GM12878 (cell line): ENCODE measurements around the gene GGPS1.

Experiments
- CEBPZ ChIP-seq: fragments of 150-350 bp; IDR thresholded peaks from 2 replicates; pipeline ENCODE4 v1.6.1; 2016; ENCODE audit warnings: low read depth, low read length
- CTCF ChIP-seq, 3 experiments: IDR thresholded peaks in 2 of 3; conservative IDR thresholded peaks in 1 of 3; 2 replicates each; pipeline ENCODE4 v1.5.1; 2011; ENCODE audit warnings: low read depth in 3 of 3, low read length in 3 of 3, mild to moderate bottlenecking in 3 of 3, control low read depth in 2 of 3, moderate library complexity in 2 of 3, inconsistent platforms in 1 of 3, mixed read lengths in 1 of 3; ENCODE audit not compliant: control insufficient read depth in 2 of 3, insufficient read depth in 1 of 3; ENCODE audit errors: extremely low read depth in 1 of 3
- ESRRA ChIP-seq: IDR thresholded peaks from 2 replicates; pipeline ENCODE4 v1.6.1; 2012; ENCODE audit warnings: mild to moderate bottlenecking, low read length, improper control_type of control experiment
- EZH2 ChIP-seq: IDR thresholded peaks from 2 replicates; pipeline ENCODE4 v1.6.1; 2012; ENCODE audit warnings: low read depth, mild to moderate bottlenecking, control low read depth, inconsistent platforms, low read length, borderline replicate concordance; ENCODE audit not compliant: control insufficient read depth
- FOXM1 ChIP-seq: IDR thresholded peaks from 2 replicates; pipeline ENCODE4 v1.6.1; 2012; ENCODE audit warnings: low read depth, mild to moderate bottlenecking, inconsistent platforms, low read length, moderate library complexity
- JUNB ChIP-seq: IDR thresholded peaks from 2 replicates; pipeline ENCODE4 v1.6.1; 2016; ENCODE audit warnings: antibody characterized with exemption, mild to moderate bottlenecking
- MTA3 ChIP-seq: IDR thresholded peaks from 2 replicates; pipeline ENCODE4 v1.6.1; 2012; ENCODE audit warnings: low read length, inconsistent platforms, borderline replicate concordance
- SIX5 ChIP-seq: IDR thresholded peaks from 2 replicates; pipeline ENCODE4 v1.6.1; 2011; ENCODE audit warnings: mild to moderate bottlenecking, low read depth, low read length, moderate library complexity; ENCODE audit not compliant: severe bottlenecking
- SUZ12 ChIP-seq: fragments of 200-600 bp; sonication (generic); IDR thresholded peaks from one replicate; pipeline ENCODE4 v1.6.1; 2018; ENCODE audit warnings: antibody characterized with exemption, mild to moderate bottlenecking; ENCODE audit not compliant: unreplicated experiment
- YY1 ChIP-seq: IDR thresholded peaks from 2 replicates; pipeline ENCODE4 v1.6.1; 2011; ENCODE audit warnings: low read depth, mild to moderate bottlenecking, low read length
- ZSCAN29 ChIP-seq: fragments of 450-650 bp; IDR thresholded peaks from 2 replicates; pipeline ENCODE4 v1.6.1; 2017; ENCODE audit warnings: mild to moderate bottlenecking, moderate library complexity
- TF ChIP-seq, protein P1 (sequence below): fragments of 450-650 bp; IDR thresholded peaks from 2 replicates; pipeline ENCODE4 v1.6.1; 2014; ENCODE audit warnings: mild to moderate bottlenecking

DNA sequence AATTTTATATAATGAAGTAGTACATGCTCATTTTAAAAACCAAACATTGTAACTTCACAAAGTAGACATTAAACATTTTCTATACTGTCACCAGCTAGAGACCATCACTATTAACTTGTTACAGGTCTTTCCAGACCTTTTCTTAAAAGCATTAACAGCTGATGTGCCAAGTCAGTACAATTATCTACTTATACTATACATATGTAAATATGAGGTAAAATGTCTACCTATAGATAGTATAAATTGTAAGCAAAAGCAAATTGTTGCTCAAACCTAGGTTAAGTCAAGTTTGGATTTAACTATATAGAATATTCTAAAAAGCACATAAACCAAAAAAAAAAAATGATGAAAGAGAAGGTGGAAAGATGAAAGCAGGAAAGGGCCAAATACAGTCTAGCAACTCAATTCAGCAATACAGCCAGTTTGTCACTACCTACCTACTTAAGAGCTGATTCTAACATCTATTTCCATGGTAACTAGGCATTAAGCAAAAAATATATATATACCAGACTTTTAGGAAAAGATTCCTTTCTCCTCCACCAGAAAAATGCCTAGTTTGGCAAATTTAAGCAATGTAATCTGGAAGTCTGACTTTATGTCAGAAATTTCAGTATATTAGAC lies 34.9 kb upstream of the GGPS1 start:
- TF ChIP-seq ZSCAN29 = no peak
- no peak for TF ChIP-seq CTCF (IDR thresholded peaks at IDR 0.05 in 2 of 3, conservative IDR thresholded peaks at IDR 0.05 in 1 of 3; ENCODE audit: control insufficient read depth in 2 of 3, extremely low read depth in 1 of 3, insufficient read depth in 1 of 3, low read depth in 3 of 3, low read length in 3 of 3)
- TF ChIP-seq FOXM1 = no peak
- no peak for TF ChIP-seq ESRRA
- no peak for TF ChIP-seq YY1
- TF ChIP-seq SUZ12 = no peak
- TF ChIP-seq JUNB = no peak
- TF ChIP-seq CEBPZ = no peak
- TF ChIP-seq SIX5 = no peak
- TF ChIP-seq MTA3 = no peak
- TF ChIP-seq EZH2 = no peak
- TF ChIP-seq, protein P1, sequence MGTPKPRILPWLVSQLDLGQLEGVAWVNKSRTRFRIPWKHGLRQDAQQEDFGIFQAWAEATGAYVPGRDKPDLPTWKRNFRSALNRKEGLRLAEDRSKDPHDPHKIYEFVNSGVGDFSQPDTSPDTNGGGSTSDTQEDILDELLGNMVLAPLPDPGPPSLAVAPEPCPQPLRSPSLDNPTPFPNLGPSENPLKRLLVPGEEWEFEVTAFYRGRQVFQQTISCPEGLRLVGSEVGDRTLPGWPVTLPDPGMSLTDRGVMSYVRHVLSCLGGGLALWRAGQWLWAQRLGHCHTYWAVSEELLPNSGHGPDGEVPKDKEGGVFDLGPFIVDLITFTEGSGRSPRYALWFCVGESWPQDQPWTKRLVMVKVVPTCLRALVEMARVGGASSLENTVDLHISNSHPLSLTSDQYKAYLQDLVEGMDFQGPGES = no peak
